H1 (cell line): ENCODE data around the gene TTC33. TPM values are rescaled to one million over a fixed set of nuclear protein-coding genes. Genes with fewer than 3 reads are reported as not detected.

Source experiments
- CTCF ChIA-PET: fragments of 300-600 bp; sonication (Branson Sonifier 250); formaldehyde crosslinking; loops from one replicate; lab custom pipeline; 2021; ENCODE audit not compliant: partially characterized antibody; lab: Charles Lee
- POLR2A ChIA-PET: fragments of 300-600 bp; sonication (Branson Sonifier 250); formaldehyde crosslinking; loops from one replicate; lab custom pipeline; 2021; ENCODE audit warnings: inconsistent platforms; ENCODE audit not compliant: partially characterized antibody; lab: Charles Lee
- DNase-seq, 2 experiments: peaks; one replicate each; pipeline versions ENCODE4 v3.0.0 to v3.0.0-alpha.2; 2010 to 2022; ENCODE audit warnings: low spot score in 2 of 2, low read depth in 1 of 2, mixed read lengths in 1 of 2
- FAIRE-seq: peaks from 2 replicates; lab custom pipeline; 2011; peaks lifted over from hg19 to GRCh38; lab: Jason Lieb, UNC
- H2AFZ ChIP-seq: 2 replicates; pipeline ENCODE4 v1.8.1; 2012; ENCODE audit warnings: low read length, inconsistent platforms
- H2AK5ac ChIP-seq: 2 replicates; pipeline ENCODE4 v1.6.1; 2013; ENCODE audit warnings: low read depth, low read length
- H2BK120ac ChIP-seq: replicated peaks from 2 replicates; pipeline ENCODE3; 2013; ENCODE audit warnings: low read depth, low read length, inconsistent platforms
- H2BK12ac ChIP-seq: 2 replicates; pipeline ENCODE4 v1.6.1; 2013; ENCODE audit warnings: low read depth, low read length
- H2BK15ac ChIP-seq: 2 replicates; pipeline ENCODE4 v1.6.1; 2013; ENCODE audit warnings: low read length
- H2BK20ac ChIP-seq: 2 replicates; pipeline ENCODE4 v1.6.1; 2013; ENCODE audit warnings: low read length
- H2BK5ac ChIP-seq: 2 replicates; pipeline ENCODE4 v1.6.1; 2013; ENCODE audit warnings: low read depth, low read length
- H3K14ac ChIP-seq: 2 replicates; pipeline ENCODE4 v1.6.1; 2013; ENCODE audit warnings: inconsistent platforms; ENCODE audit not compliant: insufficient read length
- H3K18ac ChIP-seq: 2 replicates; pipeline ENCODE4 v1.6.1; 2013; ENCODE audit warnings: low read length; ENCODE audit errors: extremely low read depth
- H3K23ac ChIP-seq: 2 replicates; pipeline ENCODE4 v1.6.1; 2013; ENCODE audit warnings: inconsistent platforms; ENCODE audit not compliant: insufficient read length
- H3K23me2 ChIP-seq: 2 replicates; pipeline ENCODE4 v1.6.1; 2013; ENCODE audit warnings: low read depth, low read length
- H3K27ac ChIP-seq: 2 replicates; pipeline ENCODE4 v1.6.1; 2011; ENCODE audit warnings: low read depth, low read length, inconsistent platforms
- H3K27me3 ChIP-seq, 4 experiments: replicated peaks in 1 of 4; 1 replicate in 1 of 4; 2 replicates in 3 of 4; pipeline versions ENCODE4 v1.6.1 to v1.8.1; 2011 to 2013; ENCODE audit warnings: low read length in 3 of 4, mild to moderate bottlenecking in 3 of 4, inconsistent platforms in 2 of 4, mixed read lengths in 2 of 4, moderate library complexity in 1 of 4; ENCODE audit not compliant: control insufficient read depth in 3 of 4, insufficient read depth in 3 of 4; ENCODE audit errors: extremely low read depth in 1 of 4
- H3K36me3 ChIP-seq, 4 experiments: 2 replicates each; pipeline versions ENCODE4 v1.6.1 to v1.8.1; 2011 to 2013; ENCODE audit warnings: mild to moderate bottlenecking in 4 of 4, low read length in 3 of 4, moderate library complexity in 2 of 4, control low read depth in 1 of 4, inconsistent platforms in 1 of 4; ENCODE audit not compliant: insufficient read depth in 4 of 4, control insufficient read depth in 2 of 4
- H3K4ac ChIP-seq: replicated peaks from 2 replicates; pipeline ENCODE3; 2013; ENCODE audit warnings: low read length, low read depth, mixed read lengths, inconsistent platforms; ENCODE audit not compliant: insufficient read length
- H3K4me1 ChIP-seq, 4 experiments: replicated peaks in 1 of 4; 1 replicate in 1 of 4; 2 replicates in 3 of 4; pipeline versions ENCODE4 v1.6.1 to v1.8.1; 2011 to 2013; ENCODE audit warnings: low read length in 3 of 4, inconsistent platforms in 2 of 4, mixed read lengths in 1 of 4; ENCODE audit not compliant: insufficient read depth in 4 of 4, control insufficient read depth in 3 of 4
- H3K4me2 ChIP-seq, 2 experiments: 2 replicates each; pipeline versions ENCODE4 v1.6.1 to v1.8.1; 2011 to 2013; ENCODE audit warnings: low read depth in 2 of 2, low read length in 2 of 2, control low read depth in 1 of 2, inconsistent platforms in 1 of 2, mild to moderate bottlenecking in 1 of 2; ENCODE audit not compliant: insufficient read depth in 1 of 2
- H3K4me3 ChIP-seq, 4 experiments: fragments of 200-600, 300-600 bp in 1 of 4; sonication (generic), shearing (Covaris generic), sonication (Bioruptor Twin) in 1 of 4; 2 replicates each; pipeline versions ENCODE4 v1.5.1 to v1.8.1; 2011 to 2016; ENCODE audit warnings: low read length in 4 of 4, low read depth in 3 of 4, control low read depth in 2 of 4, inconsistent platforms in 2 of 4, mild to moderate bottlenecking in 2 of 4, mixed read lengths in 1 of 4, moderate library complexity in 1 of 4; ENCODE audit not compliant: insufficient read depth in 2 of 4; ENCODE audit errors: extremely low read depth in 1 of 4
- H3K56ac ChIP-seq: replicated peaks from 2 replicates; pipeline ENCODE3; 2013; ENCODE audit warnings: low read depth, mild to moderate bottlenecking, mixed read lengths, low read length, inconsistent platforms; ENCODE audit not compliant: insufficient read length
- H3K79me1 ChIP-seq: 2 replicates; pipeline ENCODE4 v1.6.1; 2013; ENCODE audit warnings: low read depth, low read length, control low read depth
- H3K79me2 ChIP-seq, 2 experiments: 2 replicates each; pipeline versions ENCODE4 v1.6.1 to v1.8.1; 2012 to 2013; ENCODE audit warnings: low read length in 2 of 2, mild to moderate bottlenecking in 2 of 2, inconsistent platforms in 1 of 2; ENCODE audit not compliant: insufficient read depth in 2 of 2, control insufficient read depth in 1 of 2
- H3K9ac ChIP-seq, 4 experiments: replicated peaks in 1 of 4; 1 replicate in 1 of 4; 2 replicates in 3 of 4; pipeline versions ENCODE4 v1.6.1 to v1.8.1; 2011 to 2013; ENCODE audit warnings: low read depth in 3 of 4, low read length in 3 of 4, control low read depth in 2 of 4, mild to moderate bottlenecking in 2 of 4, moderate library complexity in 2 of 4, inconsistent platforms in 1 of 4; ENCODE audit errors: extremely low read depth in 1 of 4
- H3K9me3 ChIP-seq, 2 experiments: 2 replicates each; pipeline versions ENCODE4 v1.6.1 to v1.8.1; 2012 to 2013; ENCODE audit warnings: mild to moderate bottlenecking in 2 of 2, moderate library complexity in 2 of 2, control low read depth in 1 of 2, inconsistent platforms in 1 of 2, low read depth in 1 of 2, low read length in 1 of 2, mixed read lengths in 1 of 2; ENCODE audit not compliant: insufficient read depth in 2 of 2
- H4K20me1 ChIP-seq, 2 experiments: replicated peaks in 1 of 2; 2 replicates each; pipeline versions ENCODE3 to v1.8.1; 2011 to 2013; ENCODE audit warnings: inconsistent platforms in 2 of 2, low read length in 2 of 2, mild to moderate bottlenecking in 1 of 2; ENCODE audit not compliant: insufficient read depth in 2 of 2, control insufficient read depth in 1 of 2
- H4K5ac ChIP-seq: 2 replicates; pipeline ENCODE4 v1.6.1; 2013; ENCODE audit warnings: low read length, low read depth, mixed read lengths, inconsistent platforms; ENCODE audit not compliant: insufficient read length
- H4K8ac ChIP-seq: 2 replicates; pipeline ENCODE4 v1.8.0; 2013; ENCODE audit warnings: mild to moderate bottlenecking, moderate library complexity, low read length, inconsistent platforms; ENCODE audit not compliant: insufficient read depth; ENCODE audit errors: extremely low read depth
- H4K91ac ChIP-seq: replicated peaks from 2 replicates; pipeline ENCODE3; 2013; ENCODE audit warnings: low read length, mixed read lengths, inconsistent platforms; ENCODE audit not compliant: insufficient read length
- CHD1 ChIP-seq: IDR thresholded peaks from 2 replicates; pipeline ENCODE4 v1.6.1; 2012; ENCODE audit warnings: low read depth, low read length, improper control_type of control experiment
- EGR1 ChIP-seq: IDR thresholded peaks from 2 replicates; pipeline ENCODE4 v1.6.1; 2011; ENCODE audit warnings: low read depth, low read length, borderline replicate concordance
- KDM1A ChIP-seq: fragments of 200-600, 300-600 bp; sonication (generic); IDR thresholded peaks from 2 replicates; pipeline ENCODE4 v1.7.1; 2016; ENCODE audit warnings: mild to moderate bottlenecking, low read length, borderline replicate concordance
- NRF1 ChIP-seq: IDR thresholded peaks from 2 replicates; pipeline ENCODE4 v1.6.1; 2011; ENCODE audit warnings: mild to moderate bottlenecking, low read depth, low read length, improper control_type of control experiment
- POLR2A ChIP-seq, 2 experiments: IDR thresholded peaks; 1 replicate in 1 of 2; 2 replicates in 1 of 2; pipeline ENCODE4 v1.6.1; 2011; ENCODE audit warnings: low read depth in 2 of 2, low read length in 2 of 2, mild to moderate bottlenecking in 2 of 2; ENCODE audit errors: control extremely low read depth in 1 of 2
- POU5F1 ChIP-seq: IDR thresholded peaks from 2 replicates; pipeline ENCODE4 v1.6.1; 2011; ENCODE audit warnings: low read depth, mild to moderate bottlenecking, low read length, moderate library complexity
- RBBP5 ChIP-seq: IDR thresholded peaks from 2 replicates; pipeline ENCODE4 v1.7.1; 2012; ENCODE audit warnings: low read depth, mild to moderate bottlenecking, inconsistent platforms, low read length, moderate library complexity, borderline replicate concordance
- SP1 ChIP-seq: IDR thresholded peaks from 2 replicates; pipeline ENCODE4 v1.6.1; 2011; ENCODE audit warnings: low read depth, low read length
- SP2 ChIP-seq: IDR thresholded peaks from 2 replicates; pipeline ENCODE4 v1.6.1; 2012; ENCODE audit warnings: mild to moderate bottlenecking, low read length, inconsistent platforms
- TAF1 ChIP-seq: IDR thresholded peaks from 2 replicates; pipeline ENCODE4 v1.6.1; 2011; ENCODE audit warnings: mild to moderate bottlenecking, low read depth, low read length
- YY1 ChIP-seq: IDR thresholded peaks from 2 replicates; pipeline ENCODE4 v1.6.1; 2011; ENCODE audit warnings: low read depth, mild to moderate bottlenecking, low read length
- ZNF274 ChIP-seq: IDR thresholded peaks from 2 replicates; pipeline ENCODE4 v1.7.0; 2012; ENCODE audit warnings: low read length, borderline replicate concordance; ENCODE audit errors: extremely low read depth
- WGBS, 2 experiments: shearing (Covaris generic) in 1 of 2; methylation state at CpG; one replicate each; pipeline versions ENCODE4 v1.1.6 to v1.1.7; 2013 to 2015; ENCODE audit warnings: low lambda C conversion rate in 2 of 2, mixed read lengths in 2 of 2, inconsistent platforms in 1 of 2, low coverage in 1 of 2, missing lambda C conversion rate in 1 of 2; ENCODE audit not compliant: insufficient replicate concordance in 2 of 2, insufficient coverage in 1 of 2, insufficient read length in 1 of 2; ENCODE audit errors: extremely low coverage in 1 of 2, missing lambda C conversion rate in 1 of 2; 5-methylcytosine and 5-hydroxymethylcytosine counted together
- polyA plus RNA-seq, 7 experiments: library from polyadenylated mRNA; depleted of rRNA in 3 of 7; stranded (reverse) in 5 of 7; unstranded in 2 of 7; fragments of >200 nt in 5 of 7; fragments of 200-250 nt in 2 of 7; gene quantifications; 1 replicate in 5 of 7; 2 replicates in 1 of 7; 4 replicates in 1 of 7; pipeline versions ENCODE4 v1.2.1 to v1.2.3, GENCODE V29; 2011 to 2013; ENCODE audit warnings: missing spikeins in 2 of 7, mixed read lengths in 2 of 7
- total RNA-seq: library from RNA; stranded (reverse); fragmentation: NEBNext Ultra II Directional; extraction: Animal tissue kit (Norgen Biotek cat#: 25700); gene quantifications from 2 replicates; pipeline ENCODE4 v1.2.1, GENCODE V29; 2021

Gene TTC33
- total and polyA plus RNA-seq, 2 of the 8 experiments (the other 6 are each of a cell fraction or from before 2014, with no cell fraction given) = 1.2 to 12.6 TPM

GRCh38 chr5:40733879-40734563 is 21.7 kb downstream of the TTC33 start:
- H3K18ac ChIP-seq = no peak overlapping the region
- H3K9me3 ChIP-seq = no peaks in the 10 kb centered on the region
- no peak overlapping the region for H3K14ac ChIP-seq
- H2BK5ac ChIP-seq = no peak overlapping the region
- H3K4me3 ChIP-seq = no peak overlapping the region
- ChIA-PET POLR2A (interaction anchor here (0.7 kb wide), 1 partner anchor 476 kb away, joined by 3 read pairs; no protein-coding TSS in a partner anchor), CTCF (interaction anchor here (0.6 to 2.6 kb wide), 13 partner anchors 10 to 1155 kb away, joined by 3 to 15 read pairs (median 4); no protein-coding TSS in a partner anchor)
- DNase-seq (no peak), FAIRE-seq (no peak)
- H2BK120ac ChIP-seq = no peak overlapping the region
- H3K9ac ChIP-seq = no peak overlapping the region
- no peaks in the 10 kb centered on the region for H3K79me1 ChIP-seq
- no peak overlapping the region for H4K5ac ChIP-seq
- H3K4me2 ChIP-seq = no peak overlapping the region
- H3K79me2 ChIP-seq = no peaks in the 10 kb centered on the region
- H4K8ac ChIP-seq = no peak overlapping the region
- no peak overlapping the region for H4K91ac ChIP-seq
- no peak overlapping the region for H3K4ac ChIP-seq
- no peak overlapping the region for H3K56ac ChIP-seq
- no peaks in the 10 kb centered on the region for H3K4me1 ChIP-seq
- no peaks in the 10 kb centered on the region for H4K20me1 ChIP-seq
- no peak overlapping the region for H2BK15ac ChIP-seq
- H2AK5ac ChIP-seq = no peak overlapping the region
- H2BK12ac ChIP-seq = no peak overlapping the region
- 92% methylated on average over 3 of the region's 3 CpGs; no CpG with 5 or more reads in 1 of the 2 experiments for WGBS, 2 experiments
- no peak overlapping the region for H2AFZ ChIP-seq
- no peaks in the 10 kb centered on the region for H3K23me2 ChIP-seq
- no peaks in the 10 kb centered on the region for H3K27me3 ChIP-seq
- no peak overlapping the region for H3K27ac ChIP-seq
- H2BK20ac ChIP-seq = no peak overlapping the region
- no peaks in the 10 kb centered on the region; a peak in 2 of 8 replicates for H3K36me3 ChIP-seq
- TF ChIP-seq TAF1 (no peak), NRF1 (no peak), EGR1 (no peak), RBBP5 (no peak), POU5F1 (no peak), KDM1A (no peak), POLR2A (IDR thresholded peaks at IDR 0.05; ENCODE audit: control extremely low read depth in 1 of 2, low read depth in 2 of 2, low read length in 2 of 2) (no peak), YY1 (no peak), ZNF274 (no peak), CHD1 (no peak), SP1 (no peak), SP2 (no peak)
- H3K23ac ChIP-seq = no peak overlapping the region
